ENCODE results near the gene NECTIN1.

NECTIN1 gene

GRCh38 chr11:119624629-119625028, 104.4 kb downstream of the NECTIN1 start:
- POLR2A ChIA-PET, result no interaction called here
- TF ChIP-seq CTCF (IDR thresholded peaks at IDR 0.05; ENCODE audit: control extremely low read depth, extremely low read depth, low read depth, missing control alignments), result no peak
- no peak for DNase-seq (ENCODE audit: extremely low spot score)
- CTCF ChIA-PET, result interaction anchor here (1.0 to 3.1 kb wide), 7 partner anchors 9 to 484 kb away, joined by 4 to 10 read pairs (median 5); partner anchors contain the start of gene NECTIN1

- peak; percentile 22 for TF ChIP-seq CTCF (IDR thresholded peaks at IDR 0.05; ENCODE audit: control extremely low read depth, extremely low read depth, low read depth, missing control alignments)
- peak; percentile 67 for DNase-seq (ENCODE audit: extremely low spot score)
- POLR2A ChIA-PET, result no interaction called here
- CTCF ChIA-PET, result interaction anchor here (1.7 to 2.0 kb wide), 4 partner anchors 9 to 33 kb away, joined by 5 to 6 read pairs (median 6); no protein-coding TSS in a partner anchor
Measured at GRCh38 chr11:119624102-119624615, 104.8 kb downstream of the NECTIN1 start.

DNA sequence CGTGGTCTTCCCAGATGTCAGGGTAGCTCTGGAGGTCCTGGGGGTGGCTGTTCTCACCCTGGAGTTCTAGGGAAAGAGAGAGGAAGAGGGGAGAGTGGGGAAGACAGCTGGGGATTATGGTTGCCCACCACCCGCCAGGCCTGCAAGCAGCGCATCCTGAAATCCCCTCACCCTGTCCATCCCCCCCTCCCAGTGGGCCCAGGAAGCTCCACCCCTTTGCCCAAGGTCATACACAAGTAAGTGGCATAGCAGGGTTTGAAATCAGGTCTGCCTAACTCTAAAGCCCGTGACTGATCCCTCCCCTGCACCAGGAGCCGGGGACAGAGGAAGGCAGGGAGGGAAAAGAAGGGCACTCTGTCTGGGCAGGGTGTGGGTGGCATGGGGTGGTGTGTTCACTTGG, 105.3 kb downstream of the NECTIN1 start:
- ChIA-PET CTCF (interaction anchor here (0.7 to 2.0 kb wide), 6 partner anchors 8 to 485 kb away, joined by 3 to 6 read pairs (median 5); no protein-coding TSS in a partner anchor), POLR2A (no interaction called here)
- DNase-seq (ENCODE audit: extremely low spot score), result no peak
- peak; percentile 9 for TF ChIP-seq CTCF (IDR thresholded peaks at IDR 0.05; ENCODE audit: control extremely low read depth, extremely low read depth, low read depth, missing control alignments)

- TF ChIP-seq CTCF (IDR thresholded peaks at IDR 0.05; ENCODE audit: control extremely low read depth, extremely low read depth, low read depth, missing control alignments), result no peak
- ChIA-PET POLR2A (no interaction called here), CTCF (interaction anchor here (0.9 to 2.5 kb wide), 5 partner anchors 15 to 486 kb away, joined by 3 to 10 read pairs (median 5); no protein-coding TSS in a partner anchor)
- DNase-seq (ENCODE audit: extremely low spot score), result no peak
Measured at GRCh38 chr11:119622454-119623143, 106.4 kb downstream of the NECTIN1 start.

GRCh38 chr11:119619665-119620064, 109.3 kb downstream of the NECTIN1 start:
- CTCF ChIA-PET, result interaction anchor here (1.2 to 2.3 kb wide), 3 partner anchors 12 to 489 kb away, joined by 3 to 9 read pairs (median 4); no protein-coding TSS in a partner anchor
- no peak for DNase-seq (ENCODE audit: extremely low spot score)
- POLR2A ChIA-PET, result no interaction called here
- TF ChIP-seq CTCF (IDR thresholded peaks at IDR 0.05; ENCODE audit: control extremely low read depth, extremely low read depth, low read depth, missing control alignments), result no peak

- CTCF ChIA-PET, result interaction anchor here (1.2 to 1.5 kb wide), 2 partner anchors 24 to 26 kb away, joined by 3 read pairs; no protein-coding TSS in a partner anchor
- DNase-seq (ENCODE audit: extremely low spot score), result no peak
- POLR2A ChIA-PET, result no interaction called here
- no peak for TF ChIP-seq CTCF (IDR thresholded peaks at IDR 0.05; ENCODE audit: control extremely low read depth, extremely low read depth, low read depth, missing control alignments)
Measured at GRCh38 chr11:119618208-119618909, 110.6 kb downstream of the NECTIN1 start.

Measured in GM10248 (cell line).